Liver (tissue), 9 donors: ENCODE results near the gene PRKACG. TPM values are rescaled to one million over a fixed set of nuclear protein-coding genes. Genes with fewer than 3 reads are reported as not detected.

ENCODE experiments used
- DNase-seq: peaks from one replicate; pipeline ENCODE4 v3.0.0-alpha.2; 2017; ENCODE audit warnings: low spot score
- H3K27ac ChIP-seq, 2 donors: one replicate each; pipeline ENCODE4 v1.7.0; 2013; ENCODE audit warnings: inconsistent platforms in 2 of 2, low read length in 2 of 2, control low read depth in 1 of 2, low read depth in 1 of 2, mild to moderate bottlenecking in 1 of 2
- H3K27me3 ChIP-seq, 4 donors: one replicate each; pipeline versions ENCODE4 v1.6.1 to v1.7.0; 2013; ENCODE audit warnings: low read length in 3 of 4, inconsistent platforms in 1 of 4, mild to moderate bottlenecking in 1 of 4, moderate library complexity in 1 of 4; ENCODE audit not compliant: control insufficient read depth in 4 of 4, insufficient read depth in 4 of 4
- H3K36me3 ChIP-seq, 4 donors: one replicate each; pipeline versions ENCODE4 v1.6.1 to v1.7.0; 2013; ENCODE audit warnings: low read length in 3 of 4, mild to moderate bottlenecking in 3 of 4, low read depth in 1 of 4, moderate library complexity in 1 of 4; ENCODE audit not compliant: control insufficient read depth in 4 of 4, insufficient read depth in 3 of 4
- H3K4me1 ChIP-seq, 4 donors: one replicate each; pipeline versions ENCODE4 v1.6.1 to v1.7.0; 2013; ENCODE audit warnings: low read length in 3 of 4, mild to moderate bottlenecking in 3 of 4, moderate library complexity in 1 of 4; ENCODE audit not compliant: control insufficient read depth in 4 of 4, insufficient read depth in 4 of 4
- H3K4me3 ChIP-seq, 3 donors: one replicate each; pipeline versions ENCODE4 v1.6.1 to v1.7.0; 2013; ENCODE audit warnings: low read length in 3 of 3, control low read depth in 1 of 3, low read depth in 1 of 3, mild to moderate bottlenecking in 1 of 3
- H3K9ac ChIP-seq, 2 donors: one replicate each; pipeline ENCODE4 v1.7.0; 2013; ENCODE audit warnings: low read length in 2 of 2, mild to moderate bottlenecking in 2 of 2, moderate library complexity in 2 of 2, control low read depth in 1 of 2, low read depth in 1 of 2
- H3K9me3 ChIP-seq, 4 donors: one replicate each; pipeline versions ENCODE4 v1.6.1 to v1.7.0; 2013; ENCODE audit warnings: low read length in 3 of 4; ENCODE audit not compliant: control insufficient read depth in 4 of 4
- ATF3 ChIP-seq: IDR thresholded peaks from 2 replicates; pipeline ENCODE4 v1.6.1; 2016; ENCODE audit warnings: antibody characterized with exemption
- CTCF ChIP-seq: fragments of 150-350 bp; IDR thresholded peaks from 2 replicates; pipeline ENCODE4 v1.5.1; 2017; ENCODE audit warnings: improper control_type of control experiment, low read depth, low read length; ENCODE audit not compliant: missing input control
- FOXA1 ChIP-seq: IDR thresholded peaks from 2 replicates; pipeline ENCODE4 v1.6.1; 2016; ENCODE audit warnings: antibody characterized with exemption
- FOXA2 ChIP-seq: IDR thresholded peaks from 2 replicates; pipeline ENCODE4 v1.6.1; 2016; ENCODE audit warnings: antibody characterized with exemption
- GABPA ChIP-seq, 2 donors: IDR thresholded peaks in 1 of 2; conservative IDR thresholded peaks in 1 of 2; 2 replicates each; pipeline ENCODE4 v1.6.1; 2016; ENCODE audit warnings: antibody characterized with exemption in 2 of 2, mild to moderate bottlenecking in 1 of 2, moderate library complexity in 1 of 2
- HNF4A ChIP-seq, 2 donors: conservative IDR thresholded peaks; 2 replicates each; pipeline ENCODE4 v1.6.1; 2016; ENCODE audit warnings: antibody characterized with exemption in 2 of 2, mild to moderate bottlenecking in 2 of 2
- HNF4G ChIP-seq: IDR thresholded peaks from 2 replicates; pipeline ENCODE4 v1.6.1; 2016; ENCODE audit warnings: antibody characterized with exemption
- JUND ChIP-seq, 2 donors: IDR thresholded peaks; 2 replicates each; pipeline ENCODE4 v1.6.1; 2016; ENCODE audit warnings: antibody characterized with exemption in 2 of 2
- MAX ChIP-seq: IDR thresholded peaks from 2 replicates; pipeline ENCODE4 v1.6.1; 2016; ENCODE audit warnings: antibody characterized with exemption
- NR2F2 ChIP-seq: IDR thresholded peaks from 2 replicates; pipeline ENCODE4 v1.6.1; 2016; ENCODE audit warnings: antibody characterized with exemption
- RAD21 ChIP-seq, 2 donors: IDR thresholded peaks; 2 replicates each; pipeline ENCODE4 v1.6.1; 2016; ENCODE audit warnings: antibody characterized with exemption in 2 of 2, mild to moderate bottlenecking in 2 of 2
- REST ChIP-seq: IDR thresholded peaks from 2 replicates; pipeline ENCODE4 v1.6.1; 2016; ENCODE audit warnings: antibody characterized with exemption, mild to moderate bottlenecking
- RXRA ChIP-seq, 2 donors: IDR thresholded peaks; 2 replicates each; pipeline ENCODE4 v1.6.1; 2017 to 2018; ENCODE audit warnings: antibody characterized with exemption in 2 of 2, mild to moderate bottlenecking in 1 of 2
- SP1 ChIP-seq: IDR thresholded peaks from 2 replicates; pipeline ENCODE4 v1.6.1; 2018; ENCODE audit warnings: antibody characterized with exemption, mild to moderate bottlenecking
- TAF1 ChIP-seq: conservative IDR thresholded peaks from 2 replicates; pipeline ENCODE4 v1.6.1; 2016; ENCODE audit warnings: antibody characterized with exemption, mild to moderate bottlenecking
- YY1 ChIP-seq: IDR thresholded peaks from 2 replicates; pipeline ENCODE4 v1.6.1; 2016; ENCODE audit warnings: antibody characterized with exemption, mild to moderate bottlenecking
- ZBTB33 ChIP-seq: IDR thresholded peaks from 2 replicates; pipeline ENCODE4 v1.6.1; 2016; ENCODE audit warnings: antibody characterized with exemption
- WGBS: extraction: QIAGEN DNeasy Blood & Tissue Kit; methylation state at CpG from one replicate; pipeline ENCODE4 v1.1.7; 2013; 5-methylcytosine and 5-hydroxymethylcytosine counted together
- polyA plus RNA-seq, 2 donors: library from polyadenylated mRNA; stranded (reverse) in 1 of 2; unstranded in 1 of 2; fragments of 200-250 nt in 1 of 2; fragments of >200 nt in 1 of 2; fragmentation: Nextera tagmentation in 1 of 2; extraction: Ambion mirVana in 1 of 2; gene quantifications; one replicate each; pipeline versions ENCODE4 v1.2.1 to v1.2.3, GENCODE V29; 2013 to 2015
- total RNA-seq, 2 donors: library from RNA; depleted of rRNA; stranded (reverse); fragments of >200 nt; gene quantifications; one replicate each; pipeline ENCODE4 v1.2.3, GENCODE V29; 2014
- donor health status: healthy.
- donor health status: healthy.
- donor health status: healthy.
- donor health status: healthy.
- donor health status: healthy.

PRKACG gene
- total and polyA plus RNA-seq, 4 donors: not detected

- no peak for DNase-seq
- no peak overlapping the region for H3K4me3 ChIP-seq
- H3K4me1 ChIP-seq: peaks cover 2 to 17% (median 8%) of the 10 kb centered on the region in 4 donors
- TF ChIP-seq NR2F2 (no peak), GABPA (IDR thresholded peaks at IDR 0.05 in 1 of 2, conservative IDR thresholded peaks at IDR 0.05 in 1 of 2) (no peak), ZBTB33 (no peak), MAX (no peak), FOXA1 (no peak), ATF3 (no peak), RAD21 (IDR thresholded peaks at IDR 0.05) (no peak), JUND (IDR thresholded peaks at IDR 0.05) (no peak), RXRA (IDR thresholded peaks at IDR 0.05) (no peak), HNF4G (no peak), FOXA2 (no peak), SP1 (no peak), CTCF (no peak), YY1 (no peak), TAF1 (no peak), HNF4A (conservative IDR thresholded peaks at IDR 0.05) (no peak), REST (no peak)
- H3K36me3 ChIP-seq: peaks cover 4 to 18% (median 12%) of the 10 kb centered on the region in 4 donors
- WGBS: 72% methylated on average over 9 of the region's 9 CpGs
- H3K9ac ChIP-seq: no peak overlapping the region
- H3K9me3 ChIP-seq: no peaks in the 10 kb centered on the region
- H3K27ac ChIP-seq: no peak overlapping the region
- no peaks in the 10 kb centered on the region for H3K27me3 ChIP-seq
These were observed 30.6 kb upstream of the PRKACG start for GRCh38 chr9:69044240-69045219.
